Mammary epithelial cell (primary cell): ENCODE results near the gene DDC.

Experiments
- CTCF ChIP-seq, 2 donors: IDR thresholded peaks in 1 of 2; conservative IDR thresholded peaks in 1 of 2; 2 replicates each; pipeline ENCODE4 v1.5.1; 2011 to 2012; ENCODE audit warnings: inconsistent platforms in 2 of 2, low read length in 2 of 2, mild to moderate bottlenecking in 2 of 2, control low read depth in 1 of 2, low read depth in 1 of 2; ENCODE audit not compliant: insufficient read depth in 1 of 2; ENCODE audit errors: extremely low read depth in 1 of 2
- EZH2 ChIP-seq: IDR thresholded peaks from 2 replicates; pipeline ENCODE4 v1.6.1; 2012; ENCODE audit warnings: low read length, inconsistent platforms, borderline replicate concordance

- TF ChIP-seq CTCF (conservative IDR thresholded peaks at IDR 0.05 in 1 of 2, IDR thresholded peaks at IDR 0.05 in 1 of 2; ENCODE audit: extremely low read depth in 1 of 2, insufficient read depth in 1 of 2, low read depth in 1 of 2, low read length in 2 of 2): no peak
- no peak for TF ChIP-seq EZH2
Observed at GRCh38 chr7:50552921-50553320, 12.3 kb downstream of the DDC start.
